Measurements from ENCODE around the gene DENR.
"Not testable (repeated sequence)": the region's sequence is repeated elsewhere in the genome, so short reads cannot be mapped to it uniquely, and the experiment has no call there.

The DENR gene

GRCh38 chr12:122743895-122744525 is 8.6 kb upstream of the DENR start:
- no peak for DNase-seq (ENCODE audit: low read depth)

GRCh38 chr12:122747224-122748135 is 5.1 kb upstream of the DENR start:
- DNase-seq (ENCODE audit: low read depth): no peak

- peak; percentile 17 for DNase-seq (ENCODE audit: low read depth)
Observed at GRCh38 chr12:122749569-122750332, 2.9 kb upstream of the DENR start.

GRCh38 chr12:122750781-122751515 is 1.7 kb upstream of the DENR start:
- DNase-seq (ENCODE audit: low read depth): not testable (repeated sequence)

GRCh38 chr12:122753319-122753650 is 661 bp downstream of the DENR start:
- DNase-seq (ENCODE audit: low read depth): peak; percentile 34

GRCh38 chr12:122754790-122755189 is 2.2 kb downstream of the DENR start:
- DNase-seq (ENCODE audit: low read depth): no peak

- DNase-seq (ENCODE audit: low read depth): no peak
Observed at GRCh38 chr12:122757568-122757967, 4.9 kb downstream of the DENR start.

- no peak for DNase-seq (ENCODE audit: low read depth)
Observed at GRCh38 chr12:122785503-122785902, 32.9 kb downstream of the DENR start.

- peak; percentile 41 for DNase-seq (ENCODE audit: low read depth)
Observed at GRCh38 chr12:122788387-122788786, 35.8 kb downstream of the DENR start.

- DNase-seq (ENCODE audit: low read depth): no peak
Observed at GRCh38 chr12:122789637-122790036, 37.0 kb downstream of the DENR start.

- peak; percentile 75 for DNase-seq (ENCODE audit: low read depth)
Observed at GRCh38 chr12:122790393-122791075, 37.9 kb downstream of the DENR start.

GRCh38 chr12:122793685-122794106 is 41.1 kb downstream of the DENR start:
- DNase-seq (ENCODE audit: low read depth): peak; percentile 76

GRCh38 chr12:122795807-122796206 is 43.2 kb downstream of the DENR start:
- no peak for DNase-seq (ENCODE audit: low read depth)

- no peak for DNase-seq (ENCODE audit: low read depth)
Observed at GRCh38 chr12:122799641-122800243, 47.1 kb downstream of the DENR start.

- DNase-seq (ENCODE audit: low read depth): no peak
Observed at GRCh38 chr12:122803937-122804336, 51.3 kb downstream of the DENR start.

GRCh38 chr12:122804957-122805356 is 52.3 kb downstream of the DENR start:
- DNase-seq (ENCODE audit: low read depth): not testable (repeated sequence)

- DNase-seq (ENCODE audit: low read depth): no peak
Observed at GRCh38 chr12:122807651-122808050, 55.0 kb downstream of the DENR start.

GRCh38 chr12:122811777-122812176 is 59.2 kb downstream of the DENR start:
- no peak for DNase-seq (ENCODE audit: low read depth)

GRCh38 chr12:122813310-122813713 is 60.7 kb downstream of the DENR start:
- DNase-seq (ENCODE audit: low read depth): no peak

- no peak for DNase-seq (ENCODE audit: low read depth)
Observed at GRCh38 chr12:122819209-122819785, 66.7 kb downstream of the DENR start.

GRCh38 chr12:122820138-122820537 is 67.5 kb downstream of the DENR start:
- no peak for DNase-seq (ENCODE audit: low read depth)
